Osteoblast (primary cell): ENCODE data around the gene EDC4. TPM values are rescaled to one million over a fixed set of nuclear protein-coding genes. Genes with fewer than 3 reads are reported as not detected.
"Not testable (repeated sequence)": the region's sequence is repeated elsewhere in the genome, so short reads cannot be mapped to it uniquely, and the experiment has no call there.

Source experiments
- DNase-seq: peaks from one replicate; pipeline ENCODE4 v3.0.0; 2011; ENCODE audit warnings: low spot score, mixed read lengths; ENCODE audit not compliant: insufficient read length; ENCODE audit errors: missing footprints
- H2AFZ ChIP-seq: 2 replicates; pipeline ENCODE4 v1.6.0; 2011; ENCODE audit warnings: mild to moderate bottlenecking, low read length
- H3K27ac ChIP-seq: 2 replicates; pipeline ENCODE4 v1.5.1; 2011; ENCODE audit warnings: mild to moderate bottlenecking, low read depth, low read length, moderate library complexity
- H3K27me3 ChIP-seq: 2 replicates; pipeline ENCODE4 v1.6.0; 2012; ENCODE audit warnings: mild to moderate bottlenecking, control low read depth, inconsistent platforms, low read length, moderate library complexity; ENCODE audit not compliant: insufficient read depth
- H3K36me3 ChIP-seq: 2 replicates; pipeline ENCODE4 v1.5.1; 2011; ENCODE audit warnings: mild to moderate bottlenecking, low read length, control low read depth, moderate library complexity; ENCODE audit not compliant: insufficient read depth
- H3K4me1 ChIP-seq: 2 replicates; pipeline ENCODE4 v1.5.1; 2011; ENCODE audit warnings: mild to moderate bottlenecking, low read length, control low read depth, moderate library complexity; ENCODE audit not compliant: insufficient read depth
- H3K4me2 ChIP-seq: 2 replicates; pipeline ENCODE4 v1.6.0; 2011; ENCODE audit warnings: mild to moderate bottlenecking, low read length; ENCODE audit not compliant: insufficient read depth
- H3K4me3 ChIP-seq: fragments of 200-600 bp; sonication (generic); 3 replicates; pipeline ENCODE4 v1.5.1; 2012; ENCODE audit warnings: mild to moderate bottlenecking, low read length, inconsistent platforms; ENCODE audit not compliant: insufficient read depth
- H3K79me2 ChIP-seq: 2 replicates; pipeline ENCODE4 v1.6.0; 2012; ENCODE audit warnings: mild to moderate bottlenecking, low read length, control low read depth, inconsistent platforms; ENCODE audit not compliant: insufficient read depth
- H3K9me3 ChIP-seq: 2 replicates; pipeline ENCODE4 v1.5.1; 2011; ENCODE audit warnings: low read depth, low read length, control low read depth
- H4K20me1 ChIP-seq: 2 replicates; pipeline ENCODE4 v1.6.0; 2012; ENCODE audit warnings: mild to moderate bottlenecking, low read length, control low read depth; ENCODE audit not compliant: insufficient read depth
- CTCF ChIP-seq: IDR thresholded peaks from 2 replicates; pipeline ENCODE4 v1.5.1; 2011; ENCODE audit warnings: mild to moderate bottlenecking, low read depth, low read length, moderate library complexity; ENCODE audit errors: extremely low read depth
- total RNA-seq: library from RNA; depleted of rRNA; stranded (reverse); fragments of >200 nt; gene quantifications from 2 replicates; pipeline ENCODE4 v1.2.3, GENCODE V29; 2012

The EDC4 gene
- total RNA-seq, 1 donor: 60.8 TPM

GRCh38 chr16:67828651-67829050 lies 44.2 kb upstream of the EDC4 start:
- H3K4me3 ChIP-seq: no peak overlapping the region
- H2AFZ ChIP-seq: no peak overlapping the region
- no peak for TF ChIP-seq CTCF
- no peak overlapping the region for H3K27ac ChIP-seq
- no peaks in the 10 kb centered on the region for H3K9me3 ChIP-seq
- H3K36me3 ChIP-seq: peaks cover 40% of the 10 kb centered on the region
- DNase-seq: no peak
- H4K20me1 ChIP-seq: no peaks in the 10 kb centered on the region
- H3K4me2 ChIP-seq: no peak overlapping the region
- H3K27me3 ChIP-seq: no peaks in the 10 kb centered on the region
- peaks cover 9% of the 10 kb centered on the region for H3K4me1 ChIP-seq
- peaks cover 22% of the 10 kb centered on the region for H3K79me2 ChIP-seq

GRCh38 chr16:67833030-67833414 lies 39.8 kb upstream of the EDC4 start:
- Histone ChIP-seq H3K4me3 (peak overlapping the region; percentile 81), H3K4me1 (peaks cover 12% of the 10 kb centered on the region), H4K20me1 (no peaks in the 10 kb centered on the region), H3K9me3 (no peaks in the 10 kb centered on the region), H3K36me3 (peaks cover 36% of the 10 kb centered on the region), H3K79me2 (peaks cover 26% of the 10 kb centered on the region), H2AFZ (peak overlapping the region; percentile 97), H3K4me2 (peak overlapping the region; percentile 90), H3K27ac (peak overlapping the region; percentile 76), H3K27me3 (no peaks in the 10 kb centered on the region)
- DNase-seq: peak; percentile 98
- no peak for TF ChIP-seq CTCF

GRCh38 chr16:67833415-67834241 lies 39.2 kb upstream of the EDC4 start:
- H3K4me3 ChIP-seq: peak overlapping the region; percentile 81
- no peak for TF ChIP-seq CTCF
- peaks cover 26% of the 10 kb centered on the region for H3K79me2 ChIP-seq
- H3K27ac ChIP-seq: peak overlapping the region; percentile 76
- H3K4me2 ChIP-seq: peak overlapping the region; percentile 90
- H3K27me3 ChIP-seq: no peaks in the 10 kb centered on the region
- H4K20me1 ChIP-seq: no peaks in the 10 kb centered on the region
- peak overlapping the region; percentile 97 for H2AFZ ChIP-seq
- peaks cover 12% of the 10 kb centered on the region for H3K4me1 ChIP-seq
- peaks cover 30% of the 10 kb centered on the region for H3K36me3 ChIP-seq
- DNase-seq: peak; percentile 99
- no peaks in the 10 kb centered on the region for H3K9me3 ChIP-seq

- Histone ChIP-seq H3K4me1 (peaks cover 12% of the 10 kb centered on the region), H3K4me2 (peak overlapping the region; percentile 90), H2AFZ (peak overlapping the region; percentile 97), H3K79me2 (peaks cover 26% of the 10 kb centered on the region), H3K9me3 (no peaks in the 10 kb centered on the region), H3K27ac (peak overlapping the region; percentile 76), H3K4me3 (peak overlapping the region; percentile 81), H3K36me3 (peaks cover 27% of the 10 kb centered on the region), H3K27me3 (no peaks in the 10 kb centered on the region), H4K20me1 (no peaks in the 10 kb centered on the region)
- no peak for TF ChIP-seq CTCF
- no peak for DNase-seq
These were observed 38.6 kb upstream of the EDC4 start for GRCh38 chr16:67834242-67834614.

- H2AFZ ChIP-seq, H3K36me3 ChIP-seq, H3K27ac ChIP-seq, H3K4me2 ChIP-seq, DNase-seq, H3K4me3 ChIP-seq, H4K20me1 ChIP-seq, H3K9me3 ChIP-seq, H3K27me3 ChIP-seq: not testable (repeated sequence)
- H3K4me1 ChIP-seq: peaks cover 16% of the 10 kb centered on the region
- H3K79me2 ChIP-seq: peaks cover 18% of the 10 kb centered on the region
These were observed 35.7 kb upstream of the EDC4 start for GRCh38 chr16:67837190-67837589.
